ENCODE measurements around the gene DTNB.
"Not testable (repeated sequence)": the region's sequence is repeated elsewhere in the genome, so short reads cannot be mapped to it uniquely, and the experiment has no call there.

Gene DTNB

DNA sequence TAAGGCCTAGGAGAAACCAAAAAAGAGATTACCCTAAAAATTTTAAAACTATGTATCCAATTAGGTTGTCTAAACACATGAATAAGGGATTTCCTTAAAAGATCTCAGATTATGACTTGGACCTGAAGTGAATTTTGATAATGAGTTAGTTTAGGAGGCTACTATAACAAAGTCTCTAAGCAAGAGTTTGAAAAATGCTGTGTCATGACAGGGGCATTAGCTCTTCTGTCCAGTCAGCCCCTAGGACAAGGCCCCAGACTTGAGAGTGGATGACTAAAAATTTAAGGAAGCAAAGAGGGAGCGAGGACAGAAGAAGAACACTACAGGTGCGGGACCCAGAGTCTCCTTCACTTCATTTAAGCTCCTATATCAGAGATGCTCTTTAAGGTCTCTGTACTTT, 135.9 kb downstream of the DTNB start:
- no peak for DNase-seq

DNA sequence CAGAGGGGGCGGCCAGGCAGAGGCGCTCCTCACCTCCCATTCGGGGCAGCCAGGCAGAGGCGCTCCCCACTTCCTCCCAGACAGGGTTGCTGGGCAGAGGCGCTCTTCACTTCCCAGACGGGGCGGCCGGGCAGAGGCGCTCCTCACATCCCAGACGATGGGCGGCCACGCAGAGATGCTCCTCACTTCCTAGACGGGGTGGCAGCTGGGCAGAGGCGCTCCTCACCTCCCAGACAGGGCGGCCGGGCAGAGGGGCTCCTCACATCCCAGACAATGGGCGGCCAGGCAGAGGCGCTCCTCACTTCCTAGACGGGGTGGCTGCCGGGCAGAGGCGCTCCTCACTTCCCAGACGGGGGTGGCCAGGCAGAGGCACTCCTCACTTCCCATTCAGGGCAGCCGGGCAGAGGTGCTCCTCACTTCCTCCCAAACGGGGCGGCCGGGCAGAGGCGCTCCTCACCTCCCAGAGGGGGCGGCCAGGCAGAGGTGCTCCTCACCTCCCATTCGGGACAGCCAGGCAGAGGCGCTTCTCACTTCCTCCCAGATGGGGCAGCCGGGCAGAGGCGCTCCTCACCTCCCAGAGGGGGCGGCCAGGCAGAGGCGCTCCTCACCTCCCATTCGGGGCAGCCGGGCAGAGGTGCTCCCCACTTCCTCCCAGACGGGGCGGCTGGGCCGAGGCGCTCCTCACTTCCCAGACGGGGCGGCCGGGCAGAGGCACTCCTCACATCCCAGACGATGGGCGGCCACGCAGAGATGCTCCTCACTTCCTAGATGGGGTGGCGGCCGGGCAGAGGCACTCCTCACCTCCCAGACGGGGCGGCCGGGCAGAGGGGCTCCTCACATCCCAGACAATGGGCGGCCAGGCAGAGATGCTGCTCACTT, 137.7 kb downstream of the DTNB start:
- DNase-seq, result not testable (repeated sequence)

DNA sequence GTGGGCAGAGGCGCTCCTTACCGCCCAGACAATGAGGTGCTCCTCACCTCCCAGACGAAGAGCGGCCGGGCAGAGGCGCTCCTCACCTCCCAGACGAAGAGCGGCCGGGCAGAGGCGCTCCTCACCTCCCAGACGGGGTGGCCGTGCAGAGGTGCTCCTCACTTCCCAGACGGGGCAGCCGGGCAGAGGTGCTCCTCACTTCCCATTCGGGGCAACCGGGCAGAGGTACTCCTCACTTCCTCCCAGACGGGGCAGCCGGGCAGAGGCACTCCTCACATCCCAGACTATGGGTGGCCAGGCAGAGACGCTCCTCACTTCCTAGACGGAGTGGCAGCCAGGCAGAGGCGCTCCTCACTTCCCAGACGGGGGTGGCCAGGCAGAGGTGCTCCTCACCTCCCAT, 138.4 kb downstream of the DTNB start:
- not testable (repeated sequence) for DNase-seq

- no peak for DNase-seq
Measured at GRCh38 chr2:25534455-25534854, 138.9 kb downstream of the DTNB start.

- not testable (repeated sequence) for DNase-seq
Measured at GRCh38 chr2:25533771-25534170, 139.6 kb downstream of the DTNB start.

DNA sequence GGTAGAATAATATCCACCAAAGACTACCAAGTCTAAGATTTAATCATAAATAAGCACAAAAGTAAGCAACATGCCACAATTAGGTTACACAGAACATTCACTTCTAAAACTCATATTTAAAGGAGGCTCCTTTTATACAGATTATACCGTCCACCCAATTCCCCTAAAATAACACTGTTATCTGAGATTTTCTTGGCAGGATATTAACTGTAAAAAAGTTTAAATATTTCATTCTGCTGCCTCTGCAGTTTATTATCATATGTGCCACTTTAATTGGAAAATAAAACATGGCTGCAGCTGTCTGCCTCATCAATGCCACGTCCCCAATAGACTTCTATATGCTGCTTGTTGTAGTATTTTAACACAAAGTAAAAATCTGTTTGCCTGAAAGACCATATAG, 140.9 kb downstream of the DTNB start:
- DNase-seq, result no peak

GRCh38 chr2:25529034-25529433, 144.3 kb downstream of the DTNB start:
- DNase-seq, result no peak

DNA sequence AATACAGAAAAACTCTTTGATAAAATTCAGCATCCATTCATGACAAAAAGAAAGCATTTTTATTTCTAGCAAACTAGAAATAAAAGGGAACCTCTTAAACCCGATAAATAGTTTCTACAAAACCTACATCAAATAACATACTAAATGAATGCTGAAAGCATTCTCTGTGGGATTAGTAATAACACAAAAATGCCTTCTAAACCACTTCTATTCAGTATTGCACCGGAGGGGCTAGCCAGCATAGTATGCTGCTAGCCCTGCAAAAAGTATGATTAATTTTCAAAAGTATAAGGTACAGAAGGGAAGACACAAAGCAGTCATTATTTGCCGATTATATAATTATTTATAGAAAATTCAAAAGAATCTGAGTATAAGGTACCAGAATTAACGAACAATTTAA, 145.2 kb downstream of the DTNB start:
- DNase-seq, result no peak

DNA sequence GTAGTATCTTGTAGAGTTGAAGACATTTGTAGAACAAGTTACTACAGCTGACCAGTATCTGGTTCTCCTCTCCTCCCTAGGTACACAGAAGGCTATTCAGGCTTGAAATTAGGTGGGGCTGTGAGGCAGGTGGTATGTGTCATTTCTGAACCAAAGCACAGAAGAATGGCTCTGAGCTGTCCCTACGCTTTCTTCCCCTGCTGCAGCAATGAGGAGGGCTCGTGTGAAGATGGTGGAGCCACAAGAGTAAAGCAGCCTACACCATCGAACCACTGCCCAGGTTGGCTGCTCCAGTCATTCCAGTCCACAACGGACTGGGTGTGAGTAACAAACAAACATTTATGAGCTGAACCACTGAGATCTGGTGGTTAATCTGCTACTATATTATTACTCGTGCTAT, 148.9 kb downstream of the DTNB start:
- DNase-seq, result no peak

DNA sequence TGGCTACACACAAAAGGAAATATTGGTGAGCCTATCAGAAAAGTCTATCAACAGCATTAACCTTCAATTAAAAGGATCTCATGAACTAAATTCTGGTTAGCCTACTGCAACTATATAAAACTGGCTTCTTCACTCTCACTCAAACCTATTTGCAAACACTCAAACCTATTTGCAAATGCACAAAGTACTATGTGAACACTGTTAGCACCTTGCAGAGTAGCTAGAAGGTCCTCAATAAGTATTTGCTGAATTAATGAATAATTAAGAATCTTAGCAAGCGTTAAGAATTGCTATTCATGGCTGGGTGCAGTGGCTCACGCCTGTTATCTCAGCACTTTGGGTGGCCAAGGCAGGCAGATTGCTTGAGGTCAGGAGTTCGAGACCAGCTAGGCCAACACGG, 150.3 kb downstream of the DTNB start:
- DNase-seq, result no peak

DNA sequence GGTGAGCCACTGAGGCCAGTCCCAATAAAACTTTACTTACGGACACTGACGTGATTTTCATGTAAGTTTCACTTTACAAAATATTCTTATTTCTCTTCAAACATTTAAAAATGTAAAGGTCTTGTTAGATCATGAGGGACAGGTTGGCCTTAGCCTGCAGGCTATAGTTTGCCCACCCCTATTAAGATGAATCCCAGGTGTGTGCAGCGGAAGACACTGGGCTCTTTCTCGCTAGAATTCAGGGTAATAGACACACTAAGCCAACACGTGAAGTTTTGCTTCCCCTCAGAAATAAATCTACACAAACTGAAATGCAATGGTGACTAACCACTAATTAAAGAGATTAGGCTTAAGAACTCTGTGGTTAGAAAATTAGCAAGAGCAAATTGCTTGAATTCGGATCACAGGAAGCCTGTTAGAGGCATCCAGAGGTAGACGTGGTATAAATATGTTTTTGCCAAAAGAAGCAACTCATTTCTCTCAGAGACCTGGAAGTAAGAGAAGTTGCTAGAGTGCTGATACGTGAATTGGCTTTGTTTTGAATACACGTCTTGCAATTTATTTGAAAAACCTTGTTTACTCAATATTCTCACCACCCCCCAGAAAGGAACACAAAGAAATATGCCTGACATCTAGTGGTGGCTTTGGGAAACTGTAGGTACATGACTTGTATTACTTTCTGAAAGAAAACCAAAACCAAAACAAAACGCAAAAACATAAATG, 151.6 kb downstream of the DTNB start:
- DNase-seq, result peak; percentile 54

DNA sequence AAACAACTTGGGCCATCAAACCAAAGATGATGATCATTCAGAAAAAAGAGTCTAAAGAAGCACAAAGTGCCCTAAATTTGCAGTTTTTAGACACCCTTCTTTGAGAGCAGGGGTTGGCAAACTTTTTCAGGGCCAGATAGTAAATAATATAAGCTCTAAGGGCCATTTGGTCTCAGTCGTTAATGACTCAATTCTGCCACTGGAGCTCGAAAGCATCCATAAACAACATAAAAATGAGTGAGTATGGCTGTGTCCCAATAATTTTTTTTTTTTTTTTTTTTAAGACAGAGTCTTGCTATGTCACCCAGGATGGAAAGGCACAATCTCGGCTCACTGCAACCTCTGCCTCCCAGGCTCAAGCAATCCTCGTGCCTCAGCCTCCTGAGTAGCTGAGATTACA, 152.3 kb downstream of the DTNB start:
- no peak for DNase-seq

DNA sequence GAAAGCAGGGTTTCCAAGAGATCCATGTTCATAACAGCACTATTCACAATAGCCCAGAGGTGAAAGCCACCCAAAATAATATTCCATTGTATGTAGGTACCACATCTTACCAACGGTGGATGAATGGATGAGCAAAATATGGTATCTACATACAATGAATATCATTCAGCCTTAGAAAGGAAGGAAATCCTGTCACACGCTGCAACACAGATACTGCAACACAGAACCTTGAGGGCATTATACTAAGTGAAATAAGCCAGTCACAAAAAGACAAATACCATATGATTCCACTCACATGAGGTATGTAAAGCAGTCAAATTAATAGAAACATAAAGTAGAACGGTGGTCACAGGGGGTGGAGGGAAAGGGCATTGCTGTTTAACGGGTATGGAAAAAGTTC, 155.7 kb downstream of the DTNB start:
- no peak for DNase-seq

- no peak for DNase-seq
Measured at GRCh38 chr2:25514043-25514637, 159.2 kb downstream of the DTNB start.

DNA sequence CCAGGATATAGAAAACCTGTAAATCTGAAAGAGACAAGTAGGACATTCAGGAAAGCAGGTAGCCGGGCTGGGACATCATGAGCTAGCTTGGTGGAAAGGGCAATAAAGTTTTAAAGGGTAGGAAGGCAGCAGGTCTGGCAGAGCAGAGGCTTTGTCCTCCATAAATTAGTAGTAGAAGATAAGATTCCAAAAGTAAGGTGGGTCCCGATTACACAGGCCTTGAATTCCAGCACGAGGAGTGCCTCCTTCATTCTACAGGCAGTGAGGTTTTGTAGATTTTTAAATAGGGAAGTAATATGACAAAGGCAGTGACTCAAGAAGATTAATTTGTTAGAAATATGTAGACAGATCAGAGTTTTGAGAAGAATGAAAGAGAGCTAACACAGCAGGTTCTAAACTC, 160.7 kb downstream of the DTNB start:
- DNase-seq, result no peak

DNA sequence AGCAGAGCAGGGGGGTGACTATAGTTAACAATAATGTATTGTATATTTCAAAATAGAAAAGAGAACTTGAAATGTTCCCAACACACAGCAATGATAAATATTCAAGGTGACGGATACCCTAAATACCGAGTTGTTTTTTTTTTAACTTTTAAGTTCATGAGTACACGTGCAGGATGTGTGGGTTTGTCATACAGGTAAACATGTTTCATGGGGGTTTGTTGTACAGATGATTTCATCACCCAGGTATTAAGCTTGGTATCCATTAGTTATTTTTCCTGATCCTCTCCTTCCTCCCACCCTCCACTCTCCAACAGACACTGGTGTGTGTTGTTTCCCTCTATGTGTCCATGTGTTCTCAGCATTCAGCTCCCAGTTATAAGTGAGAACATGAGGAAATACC, 167.2 kb downstream of the DTNB start:
- no peak for DNase-seq

GRCh38 chr2:25505622-25506021, 167.8 kb downstream of the DTNB start:
- DNase-seq, result no peak

- no peak for DNase-seq
Measured at GRCh38 chr2:25505182-25505581, 168.2 kb downstream of the DTNB start.

- DNase-seq, result no peak
Measured at GRCh38 chr2:25504266-25504665, 169.1 kb downstream of the DTNB start.

DNA sequence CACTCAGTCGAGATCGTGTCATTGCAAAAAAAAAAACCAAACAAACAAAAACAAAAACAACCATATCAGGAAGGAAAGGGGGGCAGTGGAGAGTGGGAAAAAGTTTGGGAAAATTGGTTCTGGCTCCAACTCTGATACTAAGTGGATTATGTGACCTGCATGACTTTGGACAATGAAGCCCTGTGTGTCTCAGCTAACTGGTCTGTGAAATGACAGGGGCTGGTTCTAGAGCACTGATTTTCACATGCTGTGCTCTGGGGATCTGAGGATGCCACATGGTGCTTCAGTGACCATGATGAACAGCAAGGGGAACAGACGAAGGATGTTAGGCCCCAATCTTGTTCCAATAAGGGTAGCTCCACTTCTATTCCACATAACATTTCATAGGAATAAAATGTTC, 174.2 kb downstream of the DTNB start:
- no peak for DNase-seq

DNA sequence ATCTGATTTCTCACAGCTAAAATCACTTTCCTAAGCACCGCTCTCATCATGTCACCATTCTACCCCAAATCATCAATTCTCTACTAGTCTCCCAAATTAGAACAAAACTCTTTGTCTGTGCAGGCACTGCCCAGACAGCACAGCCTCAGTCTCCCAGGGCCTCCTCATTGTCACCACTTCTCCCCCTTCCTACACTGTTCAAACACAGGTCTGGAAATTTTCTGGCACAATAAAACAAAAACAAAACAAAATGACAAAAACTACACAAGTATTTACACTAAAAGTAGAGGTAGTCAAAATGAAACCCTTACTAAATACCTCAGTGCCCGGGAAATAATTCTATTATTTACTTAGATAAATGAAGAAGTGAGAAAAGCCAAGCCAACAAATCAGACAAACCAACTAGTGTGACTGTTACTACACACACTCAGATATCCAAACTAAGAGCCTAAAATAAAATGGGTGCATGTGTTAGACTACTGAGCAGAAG, 175.4 kb downstream of the DTNB start:
- DNase-seq, result no peak

GRCh38 chr2:25497229-25497917, 176.0 kb downstream of the DTNB start:
- DNase-seq, result no peak

DNA sequence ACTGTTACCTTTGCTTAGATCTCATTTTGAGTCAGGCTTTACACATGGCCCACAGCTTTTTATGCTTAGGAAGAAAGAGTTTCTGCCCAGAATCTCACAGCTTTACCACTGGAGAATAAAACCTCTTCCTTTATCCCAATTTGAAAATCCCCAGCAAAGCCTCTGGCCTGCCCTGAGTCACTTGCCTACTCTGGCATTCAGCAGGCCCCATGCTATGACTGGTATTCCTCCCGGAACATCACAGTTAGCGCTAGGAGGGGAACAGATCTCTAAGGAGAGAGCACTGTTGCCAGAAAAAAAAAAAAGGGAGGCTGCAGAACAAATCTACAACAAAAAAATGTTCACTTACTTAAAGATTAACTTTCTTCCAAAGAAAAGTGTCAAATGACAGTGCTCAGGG, 178.8 kb downstream of the DTNB start:
- DNase-seq, result no peak
